Colonic mucosa (tissue), 4 donors: ENCODE data around the gene AAR2. TPM values are rescaled to one million over a fixed set of nuclear protein-coding genes. Genes with fewer than 3 reads are reported as not detected.

Source experiments
- DNase-seq: peaks from one replicate; pipeline ENCODE4 v3.0.0-alpha.2; 2020
- H3K27ac ChIP-seq: fragments of 200-600 bp; one replicate; pipeline ENCODE4 v1.8.0; 2021
- H3K27me3 ChIP-seq: fragments of 200-600 bp; one replicate; pipeline ENCODE4 v1.8.0; 2021
- H3K36me3 ChIP-seq: fragments of 200-600 bp; one replicate; pipeline ENCODE4 v1.8.0; 2021
- H3K4me1 ChIP-seq: fragments of 200-600 bp; one replicate; pipeline ENCODE4 v1.8.0; 2021; ENCODE audit warnings: mild to moderate bottlenecking
- H3K4me3 ChIP-seq: fragments of 200-600 bp; one replicate; pipeline ENCODE4 v1.8.0; 2021
- H3K9ac ChIP-seq, 2 donors: one replicate each; pipeline ENCODE4 v1.7.0; 2013; ENCODE audit warnings: control low read depth in 2 of 2, low read depth in 2 of 2, low read length in 2 of 2
- H3K9me3 ChIP-seq: fragments of 200-600 bp; one replicate; pipeline ENCODE4 v1.8.0; 2021
- CTCF ChIP-seq: fragments of 200-600 bp; IDR thresholded peaks from one replicate; pipeline ENCODE4 v1.8.0; 2022; ENCODE audit warnings: antibody characterized with exemption, mild to moderate bottlenecking
- intact Hi-C: fragments of 100-400 bp; cut with DNase I; formaldehyde crosslinking; loops from one replicate; pipeline ENCODE4 v1.14.1; 2022
- total RNA-seq, 2 donors: library from RNA; stranded (reverse); fragmentation: NEBNext Ultra II Directional in 1 of 2; extraction: Animal tissue kit (Norgen Biotek cat#: 25700) in 1 of 2; gene quantifications; one replicate each; pipeline ENCODE4 v1.2.1, GENCODE V29; 2021
- donor health status: healthy.
- donor health status: DM: no; HTN: no; CAD: no.
- donor health status: DM: no; HTN: no; CAD: no.

AAR2 gene
- total RNA-seq, 2 donors from 2014 or later: 16.1 to 19.9 TPM

- H3K27ac ChIP-seq: no peak overlapping the region
- H3K4me3 ChIP-seq: no peak overlapping the region
- no peaks in the 10 kb centered on the region for H3K9me3 ChIP-seq
- no peak for DNase-seq
- TF ChIP-seq CTCF: no peak
- H3K36me3 ChIP-seq: no peaks in the 10 kb centered on the region
- H3K27me3 ChIP-seq: no peaks in the 10 kb centered on the region
- no peaks in the 10 kb centered on the region for H3K4me1 ChIP-seq
- intact Hi-C loops: no loop called here
- no peak overlapping the region for H3K9ac ChIP-seq
Observed at GRCh38 chr20:36271639-36272546, 35.6 kb downstream of the AAR2 start.

- Histone ChIP-seq H3K27ac (no peak overlapping the region), H3K4me3 (no peak overlapping the region), H3K4me1 (no peaks in the 10 kb centered on the region), H3K9ac (no peak overlapping the region), H3K9me3 (no peaks in the 10 kb centered on the region), H3K27me3 (no peaks in the 10 kb centered on the region), H3K36me3 (no peaks in the 10 kb centered on the region)
- no peak for TF ChIP-seq CTCF
- no peak for DNase-seq
- intact Hi-C loops: no loop called here
Observed at GRCh38 chr20:36272547-36273220, 36.4 kb downstream of the AAR2 start.

- intact Hi-C loops: no loop called here
- Histone ChIP-seq H3K36me3 (no peaks in the 10 kb centered on the region), H3K4me1 (no peaks in the 10 kb centered on the region), H3K27ac (no peak overlapping the region), H3K27me3 (no peaks in the 10 kb centered on the region), H3K9ac (no peak overlapping the region), H3K4me3 (no peak overlapping the region), H3K9me3 (no peaks in the 10 kb centered on the region)
- TF ChIP-seq CTCF: no peak
- no peak for DNase-seq
Observed at GRCh38 chr20:36273414-36274180, 37.3 kb downstream of the AAR2 start.

- intact Hi-C loops: no loop called here
Observed at GRCh38 chr20:36274181-36274841, 38.0 kb downstream of the AAR2 start.

More at GRCh38 chr20:36274181-36274841, 38.0 kb downstream of the AAR2 start:
- Histone ChIP-seq H3K4me1 (no peaks in the 10 kb centered on the region), H3K9ac (no peak overlapping the region), H3K4me3 (no peak overlapping the region), H3K27ac (no peak overlapping the region), H3K27me3 (no peaks in the 10 kb centered on the region), H3K9me3 (no peaks in the 10 kb centered on the region), H3K36me3 (no peaks in the 10 kb centered on the region)
- no peak for DNase-seq
- TF ChIP-seq CTCF: no peak
